Measurements from ENCODE around the gene SFI1. TPM values are rescaled to one million over a fixed set of nuclear protein-coding genes. Genes with fewer than 3 reads are reported as not detected.

Gene SFI1
- total RNA-seq, 2 donors from 2014 or later, result 42.0 to 52.6 TPM

DNA sequence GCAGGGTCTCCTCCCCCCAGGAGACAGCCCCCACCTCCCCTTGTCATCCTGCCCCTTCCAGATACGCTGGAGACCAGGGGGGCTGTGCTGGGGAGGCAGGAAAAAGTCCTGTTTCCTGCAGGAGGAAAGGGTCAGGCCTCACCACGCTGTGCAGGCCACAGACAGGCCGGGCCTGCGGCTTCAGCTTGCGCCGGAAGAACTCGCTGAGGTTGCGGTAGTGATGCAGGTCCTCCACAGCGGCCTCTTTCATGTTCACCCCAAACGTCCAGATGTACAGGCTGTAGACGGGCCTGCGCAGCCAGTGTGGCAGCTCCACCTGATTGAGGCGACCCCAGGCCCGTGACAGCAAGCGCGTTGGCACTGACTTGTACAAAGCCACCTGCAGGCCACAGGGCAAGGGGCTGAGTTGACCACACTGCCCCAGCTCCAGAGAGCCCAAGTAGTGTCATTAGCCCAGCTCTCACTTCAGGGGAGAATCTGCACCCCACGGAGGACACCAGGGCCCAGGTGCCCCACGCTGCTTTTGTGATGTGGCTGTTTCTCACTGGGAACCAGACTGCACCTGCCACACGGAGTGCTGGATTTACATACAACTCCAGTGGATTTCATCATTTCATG, 125.3 kb downstream of the SFI1 start:
- no peak overlapping the region for H3K27ac ChIP-seq (ENCODE audit: low read depth, low read length)
- DNase-seq, result no peak
- H3K9ac ChIP-seq (ENCODE audit: extremely low read depth, low read length, poor library complexity, severe bottlenecking), result no peak overlapping the region
- TF ChIP-seq, protein P1, sequence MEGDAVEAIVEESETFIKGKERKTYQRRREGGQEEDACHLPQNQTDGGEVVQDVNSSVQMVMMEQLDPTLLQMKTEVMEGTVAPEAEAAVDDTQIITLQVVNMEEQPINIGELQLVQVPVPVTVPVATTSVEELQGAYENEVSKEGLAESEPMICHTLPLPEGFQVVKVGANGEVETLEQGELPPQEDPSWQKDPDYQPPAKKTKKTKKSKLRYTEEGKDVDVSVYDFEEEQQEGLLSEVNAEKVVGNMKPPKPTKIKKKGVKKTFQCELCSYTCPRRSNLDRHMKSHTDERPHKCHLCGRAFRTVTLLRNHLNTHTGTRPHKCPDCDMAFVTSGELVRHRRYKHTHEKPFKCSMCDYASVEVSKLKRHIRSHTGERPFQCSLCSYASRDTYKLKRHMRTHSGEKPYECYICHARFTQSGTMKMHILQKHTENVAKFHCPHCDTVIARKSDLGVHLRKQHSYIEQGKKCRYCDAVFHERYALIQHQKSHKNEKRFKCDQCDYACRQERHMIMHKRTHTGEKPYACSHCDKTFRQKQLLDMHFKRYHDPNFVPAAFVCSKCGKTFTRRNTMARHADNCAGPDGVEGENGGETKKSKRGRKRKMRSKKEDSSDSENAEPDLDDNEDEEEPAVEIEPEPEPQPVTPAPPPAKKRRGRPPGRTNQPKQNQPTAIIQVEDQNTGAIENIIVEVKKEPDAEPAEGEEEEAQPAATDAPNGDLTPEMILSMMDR (conservative IDR thresholded peaks at IDR 0.05), result no peak
- peaks cover 13% of the 10 kb centered on the region for H3K4me1 ChIP-seq (ENCODE audit: control insufficient read depth, insufficient read depth, low read length)
- H3K4me3 ChIP-seq (ENCODE audit: low read length), result no peak overlapping the region
- H3K4me3 Mint-ChIP-seq, result no peak overlapping the region
- no peaks in the 10 kb centered on the region for H3K27me3 ChIP-seq (ENCODE audit: control insufficient read depth, insufficient read depth, low read length, poor library complexity, severe bottlenecking)
- H3K9me3 ChIP-seq (ENCODE audit: control insufficient read depth, low read length), result no peaks in the 10 kb centered on the region
- peak overlapping the region; percentile 48 for H3K27ac Mint-ChIP-seq
- H3K9me3 Mint-ChIP-seq, result no peaks in the 10 kb centered on the region
- H3K27me3 Mint-ChIP-seq (ENCODE audit: insufficient read depth), result no peaks in the 10 kb centered on the region
- peaks cover 31% of the 10 kb centered on the region for H3K36me3 Mint-ChIP-seq (ENCODE audit: low read depth)
- H3K36me3 ChIP-seq (ENCODE audit: control insufficient read depth, insufficient read depth, low read length), result peaks cover 40% of the 10 kb centered on the region
- peaks cover 19% of the 10 kb centered on the region for H3K4me1 Mint-ChIP-seq
- WGBS, 2 experiments (ENCODE audit: insufficient coverage in 1 of 2, insufficient read length in 1 of 2), result 93 to 97% methylated on average over 18 to 19 of the region's 19 CpGs

DNA sequence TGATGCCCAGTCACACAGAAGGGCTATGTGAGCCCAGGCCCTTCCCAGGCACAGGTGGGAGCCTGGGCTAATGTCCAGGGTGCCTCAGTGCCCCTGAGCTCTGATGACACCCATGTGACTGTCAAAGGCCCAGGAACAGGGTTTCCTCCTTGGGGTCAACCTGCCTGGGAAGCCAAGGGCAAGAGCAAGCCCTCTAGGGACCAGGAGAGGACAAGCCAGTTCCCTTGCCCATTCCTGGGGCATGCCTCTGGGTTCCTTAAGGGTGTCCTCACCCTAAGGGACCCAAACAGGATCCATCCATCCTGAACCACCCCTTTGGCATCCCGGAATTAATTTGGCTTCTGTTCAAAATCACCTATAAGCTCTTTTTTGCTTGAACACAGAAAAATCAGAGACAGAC, 126.6 kb downstream of the SFI1 start:
- Histone ChIP-seq H3K4me1 (ENCODE audit: control insufficient read depth, insufficient read depth, low read length) (peaks cover 21% of the 10 kb centered on the region), H3K4me3 (ENCODE audit: low read length) (no peak overlapping the region), H3K27ac (ENCODE audit: low read depth, low read length) (no peak overlapping the region), H3K36me3 (ENCODE audit: control insufficient read depth, insufficient read depth, low read length) (peaks cover 39% of the 10 kb centered on the region), H3K9me3 (ENCODE audit: control insufficient read depth, low read length) (no peaks in the 10 kb centered on the region), H3K9ac (ENCODE audit: extremely low read depth, low read length, poor library complexity, severe bottlenecking) (no peak overlapping the region), H3K27me3 (ENCODE audit: control insufficient read depth, insufficient read depth, low read length, poor library complexity, severe bottlenecking) (no peaks in the 10 kb centered on the region)
- H3K27me3 Mint-ChIP-seq (ENCODE audit: insufficient read depth), result no peaks in the 10 kb centered on the region
- H3K9me3 Mint-ChIP-seq, result no peaks in the 10 kb centered on the region
- peaks cover 23% of the 10 kb centered on the region for H3K36me3 Mint-ChIP-seq (ENCODE audit: low read depth)
- TF ChIP-seq, protein P1 (conservative IDR thresholded peaks at IDR 0.05), result no peak
- WGBS, 2 experiments (ENCODE audit: insufficient coverage in 1 of 2, insufficient read length in 1 of 2), result 93 to 100% methylated on average over 1 of the region's 1 CpG
- no peak overlapping the region for H3K4me3 Mint-ChIP-seq
- H3K4me1 Mint-ChIP-seq, result peaks cover 25% of the 10 kb centered on the region
- no peak for DNase-seq
- H3K27ac Mint-ChIP-seq, result no peak overlapping the region

DNA sequence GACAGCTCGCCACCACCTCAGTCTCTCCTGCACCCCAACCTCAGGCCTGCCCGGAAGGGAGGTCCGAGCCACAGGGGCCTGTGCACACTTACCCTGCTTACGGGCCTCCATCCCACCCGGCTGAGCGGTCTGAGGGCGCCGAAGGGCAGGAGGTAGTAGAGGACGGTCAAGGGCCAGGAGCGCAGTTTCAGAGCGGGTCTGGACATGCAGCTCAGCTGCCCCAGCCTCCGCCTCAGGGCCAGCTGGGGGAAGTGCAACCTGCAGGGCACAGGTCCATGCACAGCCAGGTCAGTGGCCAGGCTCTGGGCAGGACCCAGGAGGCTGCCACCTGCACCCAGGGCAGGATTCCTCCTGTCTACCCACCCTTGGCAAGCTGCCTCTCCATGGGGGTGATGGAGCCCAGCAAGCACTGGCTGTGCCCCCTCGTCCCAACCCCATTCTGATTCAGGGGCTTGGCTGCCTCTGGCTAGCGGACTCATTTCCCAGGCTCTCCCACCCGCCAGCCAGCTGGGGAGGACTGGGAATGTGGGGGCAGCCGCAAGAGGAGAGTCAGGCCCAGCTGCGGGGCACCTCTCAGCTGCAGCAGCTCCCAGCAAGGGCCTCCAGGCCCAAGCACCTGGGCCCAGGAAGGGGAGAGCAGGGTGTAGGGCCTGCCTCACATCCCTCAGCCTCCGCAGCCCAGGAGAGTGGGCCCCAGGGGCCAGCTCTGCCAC, 127.4 kb downstream of the SFI1 start:
- Histone ChIP-seq H3K27ac (ENCODE audit: low read depth, low read length) (peak overlapping the region; percentile 38), H3K27me3 (ENCODE audit: control insufficient read depth, insufficient read depth, low read length, poor library complexity, severe bottlenecking) (no peaks in the 10 kb centered on the region), H3K4me1 (ENCODE audit: control insufficient read depth, insufficient read depth, low read length) (peaks cover 21% of the 10 kb centered on the region), H3K36me3 (ENCODE audit: control insufficient read depth, insufficient read depth, low read length) (peaks cover 40% of the 10 kb centered on the region), H3K9ac (ENCODE audit: extremely low read depth, low read length, poor library complexity, severe bottlenecking) (no peak overlapping the region), H3K4me3 (ENCODE audit: low read length) (no peak overlapping the region), H3K9me3 (ENCODE audit: control insufficient read depth, low read length) (no peaks in the 10 kb centered on the region)
- Mint-ChIP-seq H3K27ac (no peak overlapping the region), H3K4me1 (peaks cover 25% of the 10 kb centered on the region), H3K4me3 (no peak overlapping the region), H3K36me3 (ENCODE audit: low read depth) (peaks cover 19% of the 10 kb centered on the region), H3K9me3 (no peaks in the 10 kb centered on the region), H3K27me3 (ENCODE audit: insufficient read depth) (no peaks in the 10 kb centered on the region)
- 94 to 96% methylated on average over 13 to 18 of the region's 18 CpGs for WGBS, 2 experiments (ENCODE audit: insufficient coverage in 1 of 2, insufficient read length in 1 of 2)
- DNase-seq, result peak; percentile 29
- TF ChIP-seq, protein P1 (conservative IDR thresholded peaks at IDR 0.05), result no peak
